DMS114 treated with DMSO at 0.1 percent for 48 hours (cell line): ENCODE results near the gene MAB21L4.
A peak's percentile ranks its signal among the peaks of the same experiment; 100 is the strongest.

Experiments used
- DNase-seq: peaks from one replicate; lab custom pipeline; 2025; ENCODE audit not compliant: unreplicated experiment; lab: John Stamatoyannopoulos, UW

Gene MAB21L4

GRCh38 chr2:240913810-240914644 is 18.1 kb upstream of the MAB21L4 start:
- DNase-seq = peak; percentile 25

GRCh38 chr2:240912878-240913809 is 17.2 kb upstream of the MAB21L4 start:
- no peak for DNase-seq

GRCh38 chr2:240911641-240912265 is 15.8 kb upstream of the MAB21L4 start:
- no peak for DNase-seq

GRCh38 chr2:240909216-240909974 is 13.4 kb upstream of the MAB21L4 start:
- DNase-seq = no peak

GRCh38 chr2:240906911-240907590 is 11.1 kb upstream of the MAB21L4 start:
- DNase-seq = no peak

GRCh38 chr2:240906141-240906910 is 10.4 kb upstream of the MAB21L4 start, which contains the start of gene CROCC2:
TSS of gene CROCC2 (plus strand) at chr2:240906336. CDS start at chr2:240906514, 178 bp downstream.
- DNase-seq = no peak

GRCh38 chr2:240905176-240905781 is 9.3 kb upstream of the MAB21L4 start:
- DNase-seq = no peak

GRCh38 chr2:240904216-240905175 is 8.5 kb upstream of the MAB21L4 start:
- DNase-seq = no peak

- no peak for DNase-seq
These were observed 7.5 kb upstream of the MAB21L4 start for GRCh38 chr2:240903191-240904060.

GRCh38 chr2:240902615-240903041 is 6.7 kb upstream of the MAB21L4 start:
- DNase-seq = no peak

GRCh38 chr2:240901986-240902614 is 6.1 kb upstream of the MAB21L4 start:
- no peak for DNase-seq

- no peak for DNase-seq
These were observed 4.3 kb upstream of the MAB21L4 start for GRCh38 chr2:240900141-240900860.

- DNase-seq = no peak
These were observed 3.5 kb upstream of the MAB21L4 start for GRCh38 chr2:240899468-240899865.

- DNase-seq = no peak
These were observed 2.9 kb upstream of the MAB21L4 start for GRCh38 chr2:240898731-240899467.
